Measurements from ENCODE around the gene STUM. TPM values are rescaled to one million over a fixed set of nuclear protein-coding genes. Genes with fewer than 3 reads are reported as not detected.

The STUM gene
- total and polyA plus RNA-seq, 2 of the 8 experiments (the other 6 are each of a cell fraction or from before 2014, with no cell fraction given) = 0.76 to 1.2 TPM

DNA sequence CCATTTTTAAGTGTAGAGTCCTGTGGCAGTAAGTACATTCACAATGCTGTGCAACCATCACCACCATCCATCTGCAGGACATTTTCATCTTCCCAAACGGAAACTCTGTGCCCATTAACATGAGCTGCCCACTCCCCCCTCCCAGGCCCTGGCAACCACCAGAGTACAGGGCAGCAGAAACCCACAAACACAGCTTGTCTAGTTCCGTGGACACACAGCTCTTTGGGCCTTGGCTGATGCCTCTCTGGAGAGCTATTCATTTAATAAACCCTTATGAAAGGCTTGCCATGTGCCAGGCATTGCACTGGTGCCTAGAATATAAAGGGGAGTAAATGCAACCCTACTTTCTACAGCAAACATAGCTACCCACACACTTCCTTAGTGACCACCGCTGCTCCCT is 28.0 kb downstream of the STUM start:
- Histone ChIP-seq H3K4me3 (ENCODE audit: extremely low read depth in 1 of 4, insufficient read depth in 2 of 4, low read depth in 3 of 4, low read length in 4 of 4) (no peak overlapping the region), H3K27ac (ENCODE audit: low read depth, low read length) (no peak overlapping the region), H2BK15ac (ENCODE audit: low read length) (no peak overlapping the region), H3K79me1 (ENCODE audit: low read depth, low read length) (no peaks in the 10 kb centered on the region), H2BK12ac (ENCODE audit: low read depth, low read length) (no peak overlapping the region), H2AK5ac (ENCODE audit: low read depth, low read length) (no peak overlapping the region), H4K20me1 (replicated peaks in 1 of 2; ENCODE audit: control insufficient read depth in 1 of 2, insufficient read depth in 2 of 2, low read length in 2 of 2) (no peaks in the 10 kb centered on the region), H2BK20ac (ENCODE audit: low read length) (no peak overlapping the region), H3K56ac (replicated peaks; ENCODE audit: insufficient read length, low read depth, low read length) (no peak overlapping the region), H3K23me2 (ENCODE audit: low read depth, low read length) (no peaks in the 10 kb centered on the region), H4K91ac (replicated peaks; ENCODE audit: insufficient read length, low read length) (no peak overlapping the region), H3K4me2 (ENCODE audit: insufficient read depth in 1 of 2, low read depth in 2 of 2, low read length in 2 of 2) (no peak overlapping the region), H3K9me3 (ENCODE audit: insufficient read depth in 2 of 2, low read depth in 1 of 2, low read length in 1 of 2) (no peaks in the 10 kb centered on the region), H3K79me2 (ENCODE audit: control insufficient read depth in 1 of 2, insufficient read depth in 2 of 2, low read length in 2 of 2) (no peaks in the 10 kb centered on the region), H3K4me1 (replicated peaks in 1 of 4; ENCODE audit: control insufficient read depth in 3 of 4, insufficient read depth in 4 of 4, low read length in 3 of 4) (peaks cover 0 to 4% (median 0%) of the 10 kb centered on the region in 4 experiments; a peak in 1 of 7 replicates), H2BK120ac (replicated peaks; ENCODE audit: low read depth, low read length) (no peak overlapping the region), H2BK5ac (ENCODE audit: low read depth, low read length) (no peak overlapping the region), H3K36me3 (ENCODE audit: control insufficient read depth in 2 of 4, insufficient read depth in 4 of 4, low read length in 3 of 4) (no peaks in the 10 kb centered on the region), H3K27me3 (replicated peaks in 1 of 4; ENCODE audit: control insufficient read depth in 3 of 4, extremely low read depth in 1 of 4, insufficient read depth in 3 of 4, low read length in 3 of 4) (no peaks in the 10 kb centered on the region), H4K8ac (ENCODE audit: extremely low read depth, insufficient read depth, low read length) (no peak overlapping the region), H3K9ac (replicated peaks in 1 of 4; ENCODE audit: extremely low read depth in 1 of 4, low read depth in 3 of 4, low read length in 3 of 4) (no peak overlapping the region), H3K18ac (ENCODE audit: extremely low read depth, low read length) (no peak overlapping the region), H4K5ac (ENCODE audit: insufficient read length, low read depth, low read length) (no peak overlapping the region), H2AFZ (ENCODE audit: low read length) (no peak overlapping the region), H3K4ac (replicated peaks; ENCODE audit: insufficient read length, low read depth, low read length) (no peak overlapping the region), H3K14ac (ENCODE audit: insufficient read length) (no peak overlapping the region), H3K23ac (ENCODE audit: insufficient read length) (no peak overlapping the region)
- FAIRE-seq (no peak), DNase-seq (ENCODE audit: low read depth in 1 of 2, low spot score in 2 of 2) (no peak)
- POLR2A ChIA-PET (ENCODE audit: partially characterized antibody) = interaction anchor here (1.0 kb wide), 1 partner anchor 9 kb away, joined by 5 read pairs; no protein-coding TSS in a partner anchor
- 93% methylated on average over 3 of the region's 3 CpGs; no CpG with 5 or more reads in 1 of the 2 experiments for WGBS, 2 experiments (ENCODE audit: extremely low coverage in 1 of 2, insufficient coverage in 1 of 2, insufficient read length in 1 of 2, insufficient replicate concordance in 2 of 2, low coverage in 1 of 2, low lambda C conversion rate in 2 of 2, missing lambda C conversion rate in 1 of 2)
- TF ChIP-seq RNF2 (IDR thresholded peaks at IDR 0.05; ENCODE audit: borderline replicate concordance, low read depth, low read length, missing control alignments, poor library complexity, severe bottlenecking) = no peak
- TF ChIP-seq ASH2L (IDR thresholded peaks at IDR 0.05; ENCODE audit: low read length) = no peak
- no peak for TF ChIP-seq NRF1 (IDR thresholded peaks at IDR 0.05; ENCODE audit: low read depth, low read length)
- TF ChIP-seq JUND (IDR thresholded peaks at IDR 0.05; ENCODE audit: low read length) = no peak
- TF ChIP-seq HDAC6 (IDR thresholded peaks at IDR 0.05; ENCODE audit: low read depth, low read length) = no peak
- no peak for TF ChIP-seq SAP30 (IDR thresholded peaks at IDR 0.05; ENCODE audit: insufficient read depth, insufficient replicate concordance, low read length)
- TF ChIP-seq YY1 (IDR thresholded peaks at IDR 0.05; ENCODE audit: low read depth, low read length) = no peak
- no peak for TF ChIP-seq TCF12 (IDR thresholded peaks at IDR 0.05; ENCODE audit: low read depth, low read length)
- no peak for TF ChIP-seq SP2 (IDR thresholded peaks at IDR 0.05; ENCODE audit: low read length)
- no peak for TF ChIP-seq CTCF (IDR thresholded peaks at IDR 0.05; ENCODE audit: control extremely low read depth in 1 of 3, insufficient read depth in 1 of 3, low read depth in 1 of 3, low read length in 3 of 3)
- TF ChIP-seq POLR2A (IDR thresholded peaks at IDR 0.05; ENCODE audit: control extremely low read depth in 1 of 2, low read depth in 2 of 2, low read length in 2 of 2) = no peak
- no peak for TF ChIP-seq CEBPB (IDR thresholded peaks at IDR 0.05; ENCODE audit: low read depth, low read length)
- no peak for TF ChIP-seq SRF (IDR thresholded peaks at IDR 0.05; ENCODE audit: low read depth, low read length)
- CTCF ChIA-PET (ENCODE audit: partially characterized antibody) = interaction anchor here (0.8 to 2.1 kb wide), 7 partner anchors 26 to 172 kb away, joined by 3 to 13 read pairs (median 3); no protein-coding TSS in a partner anchor

Measured in H1 (cell line).